ENCODE results near the gene AANAT.
"Not testable (repeated sequence)": the region's sequence is repeated elsewhere in the genome, so short reads cannot be mapped to it uniquely, and the experiment has no call there.

Gene AANAT

GRCh38 chr17:76508472-76509063 is 41.2 kb downstream of the AANAT start:
- DNase-seq = not testable (repeated sequence)

- DNase-seq = no peak
Observed at GRCh38 chr17:76510831-76511244, 43.4 kb downstream of the AANAT start.

- DNase-seq = no peak
Observed at GRCh38 chr17:76511668-76512365, 44.4 kb downstream of the AANAT start.

GRCh38 chr17:76512366-76513305 is 45.2 kb downstream of the AANAT start:
- no peak for DNase-seq

GRCh38 chr17:76513306-76513692 is 45.9 kb downstream of the AANAT start:
- DNase-seq = no peak

- DNase-seq = not testable (repeated sequence)
Observed at GRCh38 chr17:76514355-76514754, 47.0 kb downstream of the AANAT start.

- no peak for DNase-seq
Observed at GRCh38 chr17:76515274-76515949, 48.0 kb downstream of the AANAT start.

GRCh38 chr17:76517638-76518038 is 50.2 kb downstream of the AANAT start:
- no peak for DNase-seq

- no peak for DNase-seq
Observed at GRCh38 chr17:76519048-76519966, 51.9 kb downstream of the AANAT start.
